Osteocyte (in vitro differentiated cells): Measurements from ENCODE around the gene REM2. TPM values are rescaled to one million over a fixed set of nuclear protein-coding genes. Genes with fewer than 3 reads are reported as not detected.

Experiments used
- DNase-seq: peaks from one replicate; pipeline ENCODE4 v3.0.0; 2021; ENCODE audit warnings: mixed read lengths; ENCODE audit not compliant: unreplicated experiment; ENCODE audit errors: extremely low spot score
- H3K27ac Mint-ChIP-seq: one replicate; pipeline ENCODE4 v1.8.0; 2021; ENCODE audit warnings: mild to moderate bottlenecking, mixed read lengths; ENCODE audit not compliant: unreplicated experiment
- H3K27me3 Mint-ChIP-seq: one replicate; pipeline ENCODE4 v1.8.0; 2021; ENCODE audit warnings: mixed read lengths; ENCODE audit not compliant: unreplicated experiment
- H3K36me3 Mint-ChIP-seq: one replicate; pipeline ENCODE4 v1.8.0; 2021; ENCODE audit warnings: mixed read lengths; ENCODE audit not compliant: unreplicated experiment
- H3K4me1 Mint-ChIP-seq: one replicate; pipeline ENCODE4 v1.8.0; 2021; ENCODE audit warnings: mixed read lengths; ENCODE audit not compliant: unreplicated experiment
- H3K4me3 Mint-ChIP-seq: one replicate; pipeline ENCODE4 v1.8.0; 2021; ENCODE audit warnings: mild to moderate bottlenecking, moderate library complexity, mixed read lengths; ENCODE audit not compliant: unreplicated experiment
- H3K9me3 Mint-ChIP-seq: one replicate; pipeline ENCODE4 v1.8.0; 2021; ENCODE audit warnings: mixed read lengths; ENCODE audit not compliant: unreplicated experiment
- total RNA-seq: library from RNA; stranded (reverse); gene quantifications from 2 replicates; pipeline ENCODE4 v1.2.1, GENCODE V29; 2021
- TF ChIP-seq, protein P1 (sequence below): fragments of 200-600 bp; sonication (generic); IDR thresholded peaks from 2 replicates; pipeline ENCODE4 v1.5.0; 2021; ENCODE audit warnings: antibody characterized with exemption, mild to moderate bottlenecking, moderate library complexity

REM2 gene
- total RNA-seq, 1 donor from 2014 or later: 0.35 TPM

GRCh38 chr14:22837750-22838538 lies 45.1 kb upstream of the REM2 start:
- Mint-ChIP-seq H3K9me3 (no peaks in the 10 kb centered on the region), H3K4me3 (peak overlapping the region; percentile 100), H3K27me3 (no peaks in the 10 kb centered on the region), H3K27ac (peak overlapping the region; percentile 98), H3K36me3 (peaks cover 35% of the 10 kb centered on the region), H3K4me1 (peaks cover 42% of the 10 kb centered on the region)
- TF ChIP-seq, protein P1, sequence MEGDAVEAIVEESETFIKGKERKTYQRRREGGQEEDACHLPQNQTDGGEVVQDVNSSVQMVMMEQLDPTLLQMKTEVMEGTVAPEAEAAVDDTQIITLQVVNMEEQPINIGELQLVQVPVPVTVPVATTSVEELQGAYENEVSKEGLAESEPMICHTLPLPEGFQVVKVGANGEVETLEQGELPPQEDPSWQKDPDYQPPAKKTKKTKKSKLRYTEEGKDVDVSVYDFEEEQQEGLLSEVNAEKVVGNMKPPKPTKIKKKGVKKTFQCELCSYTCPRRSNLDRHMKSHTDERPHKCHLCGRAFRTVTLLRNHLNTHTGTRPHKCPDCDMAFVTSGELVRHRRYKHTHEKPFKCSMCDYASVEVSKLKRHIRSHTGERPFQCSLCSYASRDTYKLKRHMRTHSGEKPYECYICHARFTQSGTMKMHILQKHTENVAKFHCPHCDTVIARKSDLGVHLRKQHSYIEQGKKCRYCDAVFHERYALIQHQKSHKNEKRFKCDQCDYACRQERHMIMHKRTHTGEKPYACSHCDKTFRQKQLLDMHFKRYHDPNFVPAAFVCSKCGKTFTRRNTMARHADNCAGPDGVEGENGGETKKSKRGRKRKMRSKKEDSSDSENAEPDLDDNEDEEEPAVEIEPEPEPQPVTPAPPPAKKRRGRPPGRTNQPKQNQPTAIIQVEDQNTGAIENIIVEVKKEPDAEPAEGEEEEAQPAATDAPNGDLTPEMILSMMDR: no peak
- DNase-seq: no peak

GRCh38 chr14:22838631-22839041 lies 44.4 kb upstream of the REM2 start:
- Mint-ChIP-seq H3K27ac (peak overlapping the region; percentile 98), H3K36me3 (peaks cover 39% of the 10 kb centered on the region), H3K4me1 (peaks cover 42% of the 10 kb centered on the region), H3K27me3 (no peaks in the 10 kb centered on the region), H3K9me3 (no peaks in the 10 kb centered on the region), H3K4me3 (peak overlapping the region; percentile 100)
- TF ChIP-seq, protein P1: no peak
- DNase-seq: no peak

- TF ChIP-seq, protein P1: no peak
- Mint-ChIP-seq H3K36me3 (peaks cover 38% of the 10 kb centered on the region), H3K27me3 (no peaks in the 10 kb centered on the region), H3K27ac (peak overlapping the region; percentile 98), H3K4me3 (peak overlapping the region; percentile 100), H3K9me3 (no peaks in the 10 kb centered on the region), H3K4me1 (peaks cover 42% of the 10 kb centered on the region)
- no peak for DNase-seq
These were observed 43.8 kb upstream of the REM2 start for GRCh38 chr14:22839159-22839779.

DNA sequence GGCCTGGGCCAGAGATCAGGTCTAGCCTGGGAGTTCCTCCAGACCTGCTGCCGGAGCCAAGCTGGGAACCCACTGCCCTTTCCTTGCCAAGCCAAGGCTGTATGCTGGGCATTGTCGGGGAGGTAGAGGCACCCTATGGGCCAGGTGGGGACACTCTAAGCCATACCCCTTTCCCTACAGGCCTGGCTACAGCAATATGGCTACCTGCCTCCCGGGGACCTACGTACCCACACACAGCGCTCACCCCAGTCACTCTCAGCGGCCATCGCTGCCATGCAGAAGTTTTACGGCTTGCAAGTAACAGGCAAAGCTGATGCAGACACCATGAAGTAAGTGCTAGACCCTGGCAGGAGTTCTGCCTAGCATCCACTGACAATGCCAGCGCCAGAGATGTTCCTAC lies 41.7 kb upstream of the REM2 start:
- H3K4me3 Mint-ChIP-seq: no peak overlapping the region
- H3K36me3 Mint-ChIP-seq: peaks cover 51% of the 10 kb centered on the region
- DNase-seq: no peak
- no peaks in the 10 kb centered on the region for H3K27me3 Mint-ChIP-seq
- no peak overlapping the region for H3K27ac Mint-ChIP-seq
- H3K4me1 Mint-ChIP-seq: peaks cover 47% of the 10 kb centered on the region
- no peaks in the 10 kb centered on the region for H3K9me3 Mint-ChIP-seq
- TF ChIP-seq, protein P1: no peak

DNA sequence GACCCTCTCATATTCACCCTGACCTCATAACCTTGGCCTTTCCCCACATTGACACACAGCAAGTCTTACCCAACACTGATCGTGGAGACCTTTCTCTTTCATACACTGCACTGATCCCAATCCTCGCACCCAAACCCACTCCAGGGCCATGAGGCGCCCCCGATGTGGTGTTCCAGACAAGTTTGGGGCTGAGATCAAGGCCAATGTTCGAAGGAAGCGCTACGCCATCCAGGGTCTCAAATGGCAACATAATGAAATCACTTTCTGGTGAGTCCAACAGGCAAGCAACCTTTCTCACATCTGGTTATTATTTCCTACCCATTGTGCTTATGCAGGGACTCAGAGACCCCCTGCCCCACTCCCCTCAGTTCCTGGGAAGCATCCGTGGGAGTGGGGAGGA lies 41.3 kb upstream of the REM2 start:
- H3K4me1 Mint-ChIP-seq: peaks cover 50% of the 10 kb centered on the region
- TF ChIP-seq, protein P1: no peak
- no peak for DNase-seq
- H3K36me3 Mint-ChIP-seq: peaks cover 54% of the 10 kb centered on the region
- H3K4me3 Mint-ChIP-seq: no peak overlapping the region
- no peak overlapping the region for H3K27ac Mint-ChIP-seq
- no peaks in the 10 kb centered on the region for H3K9me3 Mint-ChIP-seq
- H3K27me3 Mint-ChIP-seq: no peaks in the 10 kb centered on the region
